OCI-LY7 (cell line): ENCODE results near the gene SPAG16. TPM values are rescaled to one million over a fixed set of nuclear protein-coding genes. Genes with fewer than 3 reads are reported as not detected.
"Not testable (repeated sequence)": the region's sequence is repeated elsewhere in the genome, so short reads cannot be mapped to it uniquely, and the experiment has no call there.

Experiments used
- BruUV-seq: library from RNA; stranded (reverse); fragments of 400-500 nt; replicated peaks from 2 replicates; lab custom pipeline; 2021; lab: Mats Ljungman, UMichigan
- CTCF ChIA-PET: fragments of 300-600 bp; sonication (Branson Sonifier 250); formaldehyde crosslinking; loops from one replicate; lab custom pipeline; 2022; ENCODE audit warnings: antibody characterized with exemption; ENCODE audit not compliant: unreplicated experiment; lab: Charles Lee
- POLR2A ChIA-PET: fragments of 300-600 bp; sonication (Branson Sonifier 250); formaldehyde crosslinking; loops from one replicate; lab custom pipeline; 2022; ENCODE audit warnings: antibody characterized with exemption; lab: Charles Lee
- DNase-seq: peaks from one replicate; pipeline ENCODE4 v3.0.0-alpha.2; 2015; ENCODE audit warnings: low spot score
- H2AFZ ChIP-seq: fragments of 200-600 bp; sonication (generic), shearing (Covaris generic); 2 replicates; pipeline ENCODE4 v1.6.1; 2014; ENCODE audit warnings: mild to moderate bottlenecking, antibody characterized with exemption, low read length, moderate library complexity
- H3K27ac ChIP-seq: fragments of 200-600 bp; sonication (generic); 2 replicates; pipeline ENCODE4 v1.5.1; 2014; ENCODE audit warnings: mixed run types, low read depth, mild to moderate bottlenecking, moderate library complexity, low read length, inconsistent platforms; ENCODE audit not compliant: poor library complexity, severe bottlenecking
- H3K36me3 ChIP-seq: fragments of 200-600 bp; sonication (generic); 2 replicates; pipeline ENCODE4 v1.6.1; 2014; ENCODE audit warnings: mild to moderate bottlenecking, antibody characterized with exemption, low read length, moderate library complexity, mixed read lengths; ENCODE audit not compliant: insufficient read depth
- H3K4me1 ChIP-seq: fragments of 200-600 bp; sonication (generic); 2 replicates; pipeline ENCODE4 v1.5.1; 2014; ENCODE audit warnings: mild to moderate bottlenecking, low read length; ENCODE audit not compliant: insufficient read depth, poor library complexity, severe bottlenecking
- H3K4me2 ChIP-seq: fragments of 200-600 bp; sonication (generic); 2 replicates; pipeline ENCODE4 v1.6.1; 2014; ENCODE audit warnings: mild to moderate bottlenecking, low read length
- H3K4me3 ChIP-seq: fragments of 200-600 bp; sonication (generic); 2 replicates; pipeline ENCODE4 v1.5.1; 2014; ENCODE audit warnings: mild to moderate bottlenecking, low read depth, low read length; ENCODE audit not compliant: poor library complexity, severe bottlenecking
- H3K79me2 ChIP-seq: fragments of 200-600 bp; sonication (generic); 2 replicates; pipeline ENCODE4 v1.6.1; 2016; ENCODE audit warnings: low read depth, mild to moderate bottlenecking, low read length, moderate library complexity, mixed read lengths; ENCODE audit not compliant: insufficient read depth
- H3K9me2 ChIP-seq: fragments of 200-600 bp; sonication (generic); 2 replicates; pipeline ENCODE4 v1.6.1; 2016; ENCODE audit warnings: mild to moderate bottlenecking, low read length, mixed read lengths; ENCODE audit not compliant: insufficient read depth
- H3K9me3 ChIP-seq: fragments of 200-600 bp; sonication (generic); 2 replicates; pipeline ENCODE4 v1.6.1; 2014; ENCODE audit warnings: mild to moderate bottlenecking, mixed run types, low read length, mixed read lengths
- H4K20me1 ChIP-seq: fragments of 200-600 bp; sonication (generic); 2 replicates; pipeline ENCODE4 v1.6.1; 2014; ENCODE audit warnings: mild to moderate bottlenecking, antibody characterized with exemption, low read length, moderate library complexity, mixed read lengths; ENCODE audit not compliant: insufficient read depth
- EZH2phosphoT487 ChIP-seq: fragments of 200-600 bp; sonication (generic); IDR thresholded peaks from 2 replicates; pipeline ENCODE4 v1.6.1; 2018; ENCODE audit warnings: low read depth, borderline replicate concordance, mild to moderate bottlenecking, mixed run types, antibody characterized with exemption, low read length, moderate library complexity, mixed read lengths
- intact Hi-C: fragments of 100-400 bp; cut with micrococcal nuclease; formaldehyde crosslinking; loops from one replicate; pipeline ENCODE4 v1.10.0; 2022; ENCODE audit not compliant: unreplicated experiment
- total RNA-seq, 2 experiments: library from RNA; depleted of rRNA in 1 of 2; stranded (reverse); fragments of >200 nt in 1 of 2; shearing (Covaris generic) in 1 of 2; gene quantifications; 2 replicates each; pipeline ENCODE4 v1.2.3, GENCODE V29; 2014 to 2022
- TF ChIP-seq, protein P1 (sequence below): fragments of 200-600 bp; sonication (generic); conservative IDR thresholded peaks from 2 replicates; pipeline ENCODE4 v1.5.1; 2014; ENCODE audit warnings: mild to moderate bottlenecking, antibody characterized with exemption, low read length, moderate library complexity, mixed read lengths

The SPAG16 gene
- total RNA-seq, 2 experiments from 2014 or later, result 22.1 to 24.2 TPM

DNA sequence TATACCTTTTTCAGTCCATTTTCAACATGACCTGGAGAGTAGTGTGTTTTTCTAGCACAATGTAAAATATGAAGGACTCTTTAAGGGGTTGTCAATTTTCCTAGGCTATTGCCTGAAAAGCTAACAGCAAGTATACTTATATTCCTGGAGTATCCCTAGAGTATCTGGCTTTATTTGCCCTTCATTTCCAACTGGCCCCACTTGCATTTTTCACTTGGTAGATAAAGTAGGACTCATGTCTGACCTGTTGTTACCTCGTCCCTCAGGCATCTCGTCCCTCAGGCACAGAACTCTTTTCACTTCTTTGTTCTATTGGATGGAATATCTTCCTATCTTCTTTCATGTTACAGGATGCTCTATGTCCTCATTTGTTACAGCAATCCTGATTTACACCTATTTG, 69.2 kb downstream of the SPAG16 start:
- intact Hi-C loops, result no loop called here
- H3K4me1 ChIP-seq, result no peaks in the 10 kb centered on the region

DNA sequence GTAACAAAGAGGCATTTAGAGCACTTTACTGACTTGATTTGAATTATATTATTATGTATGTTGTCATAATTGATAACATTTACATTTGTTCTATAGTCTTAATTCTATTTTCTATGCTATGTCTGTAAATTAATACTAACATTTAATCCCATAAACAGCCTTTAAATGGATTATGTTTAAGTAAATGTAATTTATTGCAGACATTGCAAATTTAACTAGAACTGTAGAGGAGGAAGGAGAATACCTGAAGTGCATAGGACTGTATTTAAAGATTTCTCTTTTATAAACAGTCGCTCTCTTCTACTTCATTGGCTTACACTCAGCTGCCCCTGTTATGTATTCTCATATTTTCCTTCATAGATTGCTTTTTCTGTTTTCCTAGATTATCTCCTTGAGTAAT, 92.4 kb downstream of the SPAG16 start:
- no peaks in the 10 kb centered on the region for H3K79me2 ChIP-seq
- H3K36me3 ChIP-seq, result no peaks in the 10 kb centered on the region
- TF ChIP-seq EZH2phosphoT487, result no peak
- TF ChIP-seq, protein P1, sequence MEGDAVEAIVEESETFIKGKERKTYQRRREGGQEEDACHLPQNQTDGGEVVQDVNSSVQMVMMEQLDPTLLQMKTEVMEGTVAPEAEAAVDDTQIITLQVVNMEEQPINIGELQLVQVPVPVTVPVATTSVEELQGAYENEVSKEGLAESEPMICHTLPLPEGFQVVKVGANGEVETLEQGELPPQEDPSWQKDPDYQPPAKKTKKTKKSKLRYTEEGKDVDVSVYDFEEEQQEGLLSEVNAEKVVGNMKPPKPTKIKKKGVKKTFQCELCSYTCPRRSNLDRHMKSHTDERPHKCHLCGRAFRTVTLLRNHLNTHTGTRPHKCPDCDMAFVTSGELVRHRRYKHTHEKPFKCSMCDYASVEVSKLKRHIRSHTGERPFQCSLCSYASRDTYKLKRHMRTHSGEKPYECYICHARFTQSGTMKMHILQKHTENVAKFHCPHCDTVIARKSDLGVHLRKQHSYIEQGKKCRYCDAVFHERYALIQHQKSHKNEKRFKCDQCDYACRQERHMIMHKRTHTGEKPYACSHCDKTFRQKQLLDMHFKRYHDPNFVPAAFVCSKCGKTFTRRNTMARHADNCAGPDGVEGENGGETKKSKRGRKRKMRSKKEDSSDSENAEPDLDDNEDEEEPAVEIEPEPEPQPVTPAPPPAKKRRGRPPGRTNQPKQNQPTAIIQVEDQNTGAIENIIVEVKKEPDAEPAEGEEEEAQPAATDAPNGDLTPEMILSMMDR, result no peak
- ChIA-PET CTCF (no interaction called here), POLR2A (no interaction called here)
- intact Hi-C loops, result no loop called here
- H4K20me1 ChIP-seq, result no peaks in the 10 kb centered on the region
- no peak overlapping the region for H3K4me2 ChIP-seq
- no peaks in the 10 kb centered on the region for H3K4me1 ChIP-seq
- H2AFZ ChIP-seq, result no peak overlapping the region
- no peaks in the 10 kb centered on the region for H3K9me2 ChIP-seq
- H3K27ac ChIP-seq, result no peak overlapping the region
- BruUV-seq, result no TSS peak
- H3K4me3 ChIP-seq, result no peak overlapping the region
- no peaks in the 10 kb centered on the region for H3K9me3 ChIP-seq
- DNase-seq, result no peak

More for the DNA sequence above, 69.2 kb downstream of the SPAG16 start:
- POLR2A ChIA-PET, result no interaction called here
- Histone ChIP-seq H3K4me3 (no peak overlapping the region), H3K27ac (no peak overlapping the region), H3K9me2 (no peaks in the 10 kb centered on the region), H2AFZ (no peak overlapping the region), H3K79me2 (no peaks in the 10 kb centered on the region), H4K20me1 (no peaks in the 10 kb centered on the region), H3K36me3 (no peaks in the 10 kb centered on the region), H3K9me3 (peaks cover 6% of the 10 kb centered on the region; the same call in 1 of the 2 replicates), H3K4me2 (no peak overlapping the region)
- DNase-seq, result no peak
- TF ChIP-seq, protein P1, result no peak
- TF ChIP-seq EZH2phosphoT487, result no peak
- BruUV-seq, result no TSS peak
- CTCF ChIA-PET, result no interaction called here

DNA sequence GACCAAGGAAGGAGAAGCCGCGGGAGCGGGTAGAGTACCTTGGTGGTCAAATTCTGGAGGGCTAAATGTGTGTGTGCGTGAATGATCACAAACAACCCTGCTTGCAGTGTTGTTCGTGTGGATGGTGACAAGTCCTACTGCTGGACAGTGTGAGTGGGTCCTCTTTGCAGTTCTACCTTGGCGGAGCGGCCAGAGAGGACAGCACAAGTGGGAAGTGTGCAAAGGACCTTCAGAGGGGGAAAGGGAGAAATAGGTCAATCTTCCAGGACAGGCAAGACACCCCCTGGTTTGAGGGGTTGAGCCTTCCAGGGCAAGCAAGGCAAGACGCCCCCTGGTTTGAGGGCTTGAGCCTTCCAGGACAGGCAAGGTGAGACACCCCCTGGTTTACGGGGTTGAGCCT, 122.8 kb downstream of the SPAG16 start:
- H3K4me3 ChIP-seq, H2AFZ ChIP-seq, H3K4me1 ChIP-seq, BruUV-seq, H3K27ac ChIP-seq, H3K4me2 ChIP-seq, POLR2A ChIA-PET, H3K36me3 ChIP-seq, H3K79me2 ChIP-seq, CTCF ChIA-PET, H4K20me1 ChIP-seq, H3K9me3 ChIP-seq, DNase-seq, H3K9me2 ChIP-seq, intact Hi-C loops: not testable (repeated sequence)

DNA sequence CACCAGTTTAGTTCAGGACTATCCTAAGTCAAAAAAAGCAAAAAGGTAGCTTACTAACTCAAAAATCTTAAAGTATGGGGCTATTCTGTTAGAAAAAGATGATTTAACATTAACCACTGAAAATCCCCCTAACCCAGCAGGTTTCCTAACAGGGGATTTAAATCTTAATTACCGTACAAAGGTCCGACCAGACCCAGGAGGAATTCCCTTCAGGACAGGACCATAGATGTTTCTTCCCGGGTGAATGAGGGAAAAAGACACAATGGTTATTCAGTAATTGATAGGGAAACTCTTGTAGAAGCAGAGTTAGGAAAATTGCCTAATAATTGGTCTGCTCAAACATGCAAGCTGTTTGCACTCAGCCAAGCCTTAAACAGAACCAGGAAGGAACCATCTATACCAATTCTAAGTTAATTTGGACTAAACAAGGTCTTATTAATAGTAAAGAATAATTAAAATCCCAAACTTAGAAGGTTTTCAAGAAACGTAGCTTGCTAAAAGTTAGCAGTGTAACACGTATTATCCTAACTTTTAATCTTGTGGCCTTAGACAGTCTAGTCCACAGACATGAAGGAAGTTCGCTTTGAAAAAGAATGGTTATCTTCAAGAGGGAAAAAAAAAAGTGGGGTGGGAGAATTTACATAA, 124.3 kb downstream of the SPAG16 start:
- H3K9me2 ChIP-seq, CTCF ChIA-PET, H3K4me2 ChIP-seq, BruUV-seq, H3K36me3 ChIP-seq, H2AFZ ChIP-seq, H3K4me1 ChIP-seq, H4K20me1 ChIP-seq, H3K79me2 ChIP-seq, H3K27ac ChIP-seq, intact Hi-C loops, H3K9me3 ChIP-seq, DNase-seq, H3K4me3 ChIP-seq: not testable (repeated sequence)
- POLR2A ChIA-PET, result interaction anchor here (0.6 kb wide), 1 partner anchor 259 kb away, joined by 6 read pairs; no protein-coding TSS in a partner anchor

DNA sequence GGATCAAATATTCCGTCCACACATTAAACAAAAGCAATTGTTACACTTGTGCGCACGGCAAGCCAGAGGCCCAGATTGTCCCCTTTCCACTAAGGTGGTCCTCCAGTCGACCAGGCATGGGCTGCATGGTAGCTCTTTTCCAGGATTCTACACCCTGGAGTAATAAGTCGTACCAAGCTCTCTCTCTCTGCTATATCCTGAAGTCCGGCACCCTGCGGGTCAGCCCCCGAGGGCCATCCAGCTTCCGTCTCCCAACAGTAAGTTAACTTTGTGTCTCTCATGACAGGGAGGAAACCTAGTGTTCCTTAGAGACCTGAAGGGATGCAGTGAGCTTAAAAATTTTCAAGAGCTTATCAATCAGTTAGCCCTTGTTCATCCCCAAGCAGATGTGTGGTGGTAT, 126.4 kb downstream of the SPAG16 start:
- H3K9me3 ChIP-seq, H3K4me1 ChIP-seq, CTCF ChIA-PET, H3K4me2 ChIP-seq, BruUV-seq, intact Hi-C loops, H2AFZ ChIP-seq, DNase-seq, H3K9me2 ChIP-seq, H3K4me3 ChIP-seq, H3K79me2 ChIP-seq, H3K36me3 ChIP-seq, H3K27ac ChIP-seq, H4K20me1 ChIP-seq: not testable (repeated sequence)
- POLR2A ChIA-PET, result interaction anchor here (0.8 kb wide), 1 partner anchor 567 kb away, joined by 3 read pairs; no protein-coding TSS in a partner anchor
